WTC11 (cell line): Measurements from ENCODE around the gene ADK.

Experiments
- ARID4B ChIP-seq: sonication (generic); formaldehyde crosslinking; IDR thresholded peaks from 2 replicates; pipeline ENCODE4 v1.8.0; 2023; ENCODE audit warnings: missing genetic modification reagents, mild to moderate bottlenecking, borderline replicate concordance
- CTCF ChIP-seq: fragments of 200-600 bp; IDR thresholded peaks from 2 replicates; pipeline ENCODE4 v1.8.0; 2022; ENCODE audit warnings: antibody characterized with exemption
- TF ChIP-seq, protein P1 (sequence below): sonication (generic); formaldehyde crosslinking; IDR thresholded peaks from 2 replicates; pipeline ENCODE4 v1.8.1; 2023; ENCODE audit warnings: mild to moderate bottlenecking, missing genetic modification reagents, moderate library complexity
- TF ChIP-seq, protein P2 (sequence below): sonication (generic); formaldehyde crosslinking; conservative IDR thresholded peaks from 2 replicates; pipeline ENCODE4 v1.8.1; 2022; ENCODE audit warnings: mild to moderate bottlenecking, missing genetic modification reagents

- TF ChIP-seq, protein P1, sequence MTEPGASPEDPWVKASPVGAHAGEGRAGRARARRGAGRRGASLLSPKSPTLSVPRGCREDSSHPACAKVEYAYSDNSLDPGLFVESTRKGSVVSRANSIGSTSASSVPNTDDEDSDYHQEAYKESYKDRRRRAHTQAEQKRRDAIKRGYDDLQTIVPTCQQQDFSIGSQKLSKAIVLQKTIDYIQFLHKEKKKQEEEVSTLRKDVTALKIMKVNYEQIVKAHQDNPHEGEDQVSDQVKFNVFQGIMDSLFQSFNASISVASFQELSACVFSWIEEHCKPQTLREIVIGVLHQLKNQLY (CRISPR knock-in tag) = no peak
- TF ChIP-seq CTCF (no peak), ARID4B (CRISPR knock-in tag) (no peak)
- TF ChIP-seq, protein P2, sequence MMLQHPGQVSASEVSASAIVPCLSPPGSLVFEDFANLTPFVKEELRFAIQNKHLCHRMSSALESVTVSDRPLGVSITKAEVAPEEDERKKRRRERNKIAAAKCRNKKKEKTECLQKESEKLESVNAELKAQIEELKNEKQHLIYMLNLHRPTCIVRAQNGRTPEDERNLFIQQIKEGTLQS = no peak
Observed at GRCh38 chr10:74612195-74612594, 461.2 kb downstream of the ADK start.
